HepG2 (cell line): ENCODE data around the gene ARL3. TPM values are rescaled to one million over a fixed set of nuclear protein-coding genes. Genes with fewer than 3 reads are reported as not detected.
A peak's percentile ranks its signal among the peaks of the same experiment; 100 is the strongest.

Source experiments
- AKAP8 ChIP-seq: sonication (generic); formaldehyde crosslinking; IDR thresholded peaks from 2 replicates; pipeline ENCODE4 v1.5.1; 2020; ENCODE audit warnings: mild to moderate bottlenecking, missing genetic modification reagents
- NAIF1 ChIP-seq: sonication (generic); formaldehyde crosslinking; IDR thresholded peaks from 2 replicates; pipeline ENCODE4 v1.5.0; 2020; ENCODE audit warnings: mild to moderate bottlenecking, missing genetic modification reagents, borderline replicate concordance
- PAXIP1 ChIP-seq: sonication (generic); formaldehyde crosslinking; conservative IDR thresholded peaks from 2 replicates; pipeline ENCODE4 v1.4.0; 2020; ENCODE audit warnings: mild to moderate bottlenecking, missing genetic modification reagents, moderate library complexity
- POLR2A ChIP-seq, 2 experiments: IDR thresholded peaks; 2 replicates each; pipeline ENCODE4 v1.6.1; 2011; ENCODE audit warnings: low read depth in 2 of 2, low read length in 2 of 2, mild to moderate bottlenecking in 1 of 2, moderate library complexity in 1 of 2; ENCODE audit not compliant: insufficient read depth in 1 of 2
- SP2 ChIP-seq: sonication (generic); formaldehyde crosslinking; IDR thresholded peaks from 2 replicates; pipeline ENCODE4 v1.5.1; 2020; ENCODE audit warnings: mild to moderate bottlenecking, missing genetic modification reagents
- SRSF1 ChIP-seq: fragments of 200-400 bp; formaldehyde crosslinking; optimal IDR thresholded peaks from 2 replicates; pipeline ENCODE3; 2017; ENCODE audit warnings: mild to moderate bottlenecking, low read depth, low read length, moderate library complexity
- ZBTB34 ChIP-seq: sonication (generic); formaldehyde crosslinking; IDR thresholded peaks from 2 replicates; pipeline ENCODE4 v1.8.0; 2022; ENCODE audit warnings: mild to moderate bottlenecking, missing genetic modification reagents
- ZBTB40 ChIP-seq, 2 experiments: fragments of 450-650 bp in 1 of 2; sonication (generic) in 1 of 2; formaldehyde crosslinking in 1 of 2; IDR thresholded peaks; 2 replicates each; pipeline versions ENCODE4 v1.6.1 to v1.8.0; 2016 to 2022; ENCODE audit warnings: antibody characterized with exemption in 1 of 2, mild to moderate bottlenecking in 1 of 2, missing genetic modification reagents in 1 of 2
- ZFY ChIP-seq: sonication (generic); formaldehyde crosslinking; IDR thresholded peaks from 2 replicates; pipeline ENCODE4 v1.4.0; 2020; ENCODE audit warnings: missing genetic modification reagents
- ZNF720 ChIP-seq: sonication (generic); formaldehyde crosslinking; IDR thresholded peaks from 2 replicates; pipeline ENCODE4 v1.4.0; 2020; ENCODE audit warnings: missing genetic modification reagents
- ZNF776 ChIP-seq: sonication (generic); formaldehyde crosslinking; IDR thresholded peaks from 2 replicates; pipeline ENCODE4 v1.4.0; 2020; ENCODE audit warnings: mild to moderate bottlenecking, missing genetic modification reagents
- ZNF850 ChIP-seq: sonication (generic); formaldehyde crosslinking; conservative IDR thresholded peaks from 2 replicates; pipeline ENCODE4 v1.9.0; 2021; ENCODE audit warnings: mild to moderate bottlenecking, missing genetic modification reagents
- ZSCAN9 ChIP-seq: IDR thresholded peaks from 2 replicates; pipeline ENCODE4 v1.6.1; 2016; ENCODE audit warnings: borderline replicate concordance
- polyA plus RNA-seq, 8 experiments: library from polyadenylated mRNA; depleted of rRNA in 3 of 8; stranded (reverse) in 7 of 8; unstranded in 1 of 8; fragments of >200 nt; fragmentation: Illumina TruSeq in 4 of 8; extraction: Trizol in 4 of 8; gene quantifications; 2 replicates each; pipeline versions ENCODE4 v1.2.1 to v1.2.3, GENCODE V29; 2011 to 2016; ENCODE audit warnings: low read depth in 4 of 8, missing spikeins in 1 of 8, mixed read lengths in 1 of 8; ENCODE audit not compliant: insufficient read depth in 1 of 8
- total RNA-seq, 5 experiments: library from RNA; depleted of rRNA; stranded (reverse); fragments of >200 nt; fragmentation: Illumina TruSeq; extraction: Trizol; gene quantifications; 2 replicates each; pipeline ENCODE4 v1.2.3, GENCODE V29; 2016; ENCODE audit warnings: low read depth in 1 of 5

The ARL3 gene
- total and polyA plus RNA-seq, 2 of the 13 experiments (the other 11 are each of a cell fraction or from before 2014, with no cell fraction given): 5.2 to 6.6 TPM

GRCh38 chr10:102645388-102645740, 68.8 kb downstream of the ARL3 start (continued):
- no peak for TF ChIP-seq ZBTB40 (IDR thresholded peaks at IDR 0.05)
- TF ChIP-seq ZBTB40 (CRISPR knock-in tag; IDR thresholded peaks at IDR 0.05): no peak
- TF ChIP-seq SP2 (CRISPR knock-in tag): no peak
- no peak for TF ChIP-seq ZFY (CRISPR knock-in tag)
- TF ChIP-seq ZBTB34: 0 out of 2 replicates have a peak, but pooled peaks have one; percentile 55
- TF ChIP-seq ZSCAN9 (CRISPR knock-in tag): no peak
- TF ChIP-seq AKAP8 (CRISPR knock-in tag): no peak
- no peak for TF ChIP-seq NAIF1 (CRISPR knock-in tag)
- peak; percentile 16 for TF ChIP-seq SRSF1
- peak; percentile 15; the same call in 1 of the 2 replicates for TF ChIP-seq PAXIP1 (CRISPR knock-in tag)
- peak in 1 of 2 experiments; percentile 48; a peak in 2 of 4 replicates for TF ChIP-seq POLR2A (IDR thresholded peaks at IDR 0.05; ENCODE audit: insufficient read depth in 1 of 2, low read depth in 2 of 2, low read length in 2 of 2)
- TF ChIP-seq ZNF850 (CRISPR knock-in tag): no peak
- TF ChIP-seq ZNF720 (CRISPR knock-in tag): no peak
- TF ChIP-seq ZNF776 (CRISPR knock-in tag): no peak
